HL-60/S4 (cell line): ENCODE results near the gene PRRC2B.

Experiments used
- in situ Hi-C: fragments of 300-500 bp; cut with MboI; formaldehyde crosslinking; loops from 2 replicates; pipeline ENCODE4 v1.14.3; 2022; ENCODE audit warnings: low sequenced_read_pairs

Gene PRRC2B

GRCh38 chr9:131483319-131484050 lies 89.6 kb downstream of the PRRC2B start:
- in situ Hi-C loops = no loop called here

GRCh38 chr9:131484051-131484445 lies 90.2 kb downstream of the PRRC2B start:
- in situ Hi-C loops = no loop called here

DNA sequence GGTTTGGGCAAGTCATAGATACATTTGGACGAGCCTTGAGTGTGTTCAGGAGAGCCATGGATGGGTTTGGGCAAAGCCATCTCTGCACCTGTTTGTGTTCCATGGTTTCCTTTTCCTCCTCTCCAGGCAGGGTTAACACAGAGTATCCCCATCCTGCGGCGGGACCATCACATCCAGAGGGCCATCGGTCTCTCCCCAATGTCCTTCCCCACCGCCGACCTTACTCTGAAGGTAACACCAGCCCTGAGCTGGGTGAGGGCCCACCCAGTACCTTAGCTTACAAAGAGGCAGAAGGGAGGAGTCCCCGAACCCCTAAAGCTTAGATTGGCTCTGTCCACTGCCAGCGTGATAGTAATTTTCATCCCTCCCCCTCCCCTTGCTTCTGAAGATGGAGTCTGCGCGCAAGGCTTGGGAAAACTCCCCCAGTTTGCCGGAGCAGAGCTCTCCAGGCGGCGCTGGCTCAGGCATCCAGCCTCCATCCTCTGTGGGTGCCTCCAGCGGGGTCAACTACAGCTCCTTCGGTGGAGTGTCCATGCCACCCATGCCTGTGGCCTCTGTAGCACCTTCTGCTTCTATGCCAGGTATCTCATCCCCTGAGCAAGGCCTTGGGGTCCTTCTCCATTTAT lies 90.8 kb downstream of the PRRC2B start:
- in situ Hi-C loops = no loop called here

- in situ Hi-C loops = no loop called here
Observed at GRCh38 chr9:131485206-131485605, 91.3 kb downstream of the PRRC2B start.

DNA sequence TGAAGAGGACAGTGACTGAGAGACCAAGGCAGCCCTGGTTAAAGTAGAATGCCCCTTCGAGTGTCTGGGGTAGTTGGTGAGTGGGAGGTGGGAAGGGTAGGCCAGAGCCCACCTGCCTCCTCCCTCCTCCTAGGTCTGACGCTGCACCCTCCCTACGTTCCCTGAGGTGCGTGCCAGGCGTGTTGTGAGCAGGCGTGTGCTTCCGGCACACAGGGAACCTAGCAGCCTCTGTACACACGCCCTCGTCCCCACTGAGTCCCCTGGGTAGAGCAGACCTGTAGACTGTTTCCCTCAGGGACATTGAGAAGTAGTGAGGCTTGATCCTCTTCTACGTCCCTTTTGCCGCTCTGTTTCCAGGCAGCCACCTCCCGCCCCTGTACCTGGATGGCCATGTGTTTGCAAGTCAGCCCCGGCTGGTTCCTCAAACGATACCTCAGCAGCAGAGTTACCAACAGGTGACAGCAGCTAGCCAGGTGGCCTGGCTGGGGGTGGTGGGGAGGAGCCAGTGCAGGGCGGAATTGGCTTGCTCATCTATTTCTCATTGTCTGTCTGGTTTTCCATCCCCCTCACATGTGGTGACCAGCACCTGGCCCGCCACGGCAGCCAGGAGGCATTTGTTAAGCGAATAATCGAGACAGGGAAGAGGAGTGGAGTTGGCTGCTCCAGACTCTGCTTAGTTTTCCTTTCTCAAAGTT lies 92.0 kb downstream of the PRRC2B start:
- in situ Hi-C loops = no loop called here

GRCh38 chr9:131487001-131487400 lies 93.1 kb downstream of the PRRC2B start:
- in situ Hi-C loops = no loop called here

DNA sequence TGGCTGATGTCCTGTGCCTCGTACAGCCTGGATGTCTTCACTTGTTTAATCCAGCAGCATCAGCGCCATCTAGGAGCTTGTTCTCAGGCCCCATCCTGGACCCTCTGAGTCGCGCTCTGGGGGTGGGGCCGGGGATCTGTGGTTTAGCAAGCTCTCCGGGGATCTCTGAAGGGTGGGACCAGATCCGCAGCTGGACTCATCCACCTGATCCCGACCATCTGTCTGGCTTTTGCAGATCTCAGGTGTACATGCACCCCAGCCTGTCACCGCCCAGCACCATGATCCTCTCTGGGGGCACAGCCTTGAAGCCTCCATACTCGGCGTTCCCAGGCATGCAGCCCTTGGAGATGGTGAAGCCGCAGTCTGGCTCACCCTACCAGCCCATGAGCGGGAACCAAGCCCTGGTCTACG lies 93.7 kb downstream of the PRRC2B start:
- in situ Hi-C loops = no loop called here

GRCh38 chr9:131490514-131490913 lies 96.6 kb downstream of the PRRC2B start:
- in situ Hi-C loops = no loop called here

- in situ Hi-C loops = no loop called here
Observed at GRCh38 chr9:131491001-131491710, 97.3 kb downstream of the PRRC2B start.

- in situ Hi-C loops = no loop called here
Observed at GRCh38 chr9:131492070-131492469, 98.2 kb downstream of the PRRC2B start.

DNA sequence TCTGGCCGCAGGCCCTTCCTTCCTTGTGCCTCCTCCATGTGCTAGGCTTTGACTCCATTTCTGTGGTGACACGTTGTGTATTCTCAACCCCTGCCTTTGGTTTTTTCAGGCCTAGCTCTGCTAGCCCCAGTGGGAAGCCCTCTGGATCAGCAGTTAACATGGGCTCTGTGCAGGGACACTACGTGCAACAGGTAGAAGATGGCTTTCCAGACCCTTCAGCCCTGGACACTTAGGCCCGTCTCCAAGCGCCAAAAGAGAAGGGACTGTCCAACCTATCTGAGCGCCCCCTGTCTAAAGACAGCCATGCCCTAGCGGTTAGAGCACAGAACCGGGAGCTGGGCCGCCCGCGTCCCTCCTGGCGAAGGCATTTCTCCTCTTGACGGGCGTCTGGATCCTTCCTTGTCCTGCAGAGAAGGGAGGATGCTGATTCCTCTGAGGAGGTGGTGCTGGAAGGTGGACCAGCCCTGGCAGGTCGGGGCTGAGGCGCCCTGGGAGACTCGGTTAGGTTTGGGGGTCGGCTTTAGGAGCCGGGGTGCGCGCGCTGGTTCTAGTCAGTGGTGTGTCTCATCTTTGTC lies 100.5 kb downstream of the PRRC2B start:
- in situ Hi-C loops = no loop called here

- in situ Hi-C loops = no loop called here
Observed at GRCh38 chr9:131495785-131496184, 101.9 kb downstream of the PRRC2B start.

DNA sequence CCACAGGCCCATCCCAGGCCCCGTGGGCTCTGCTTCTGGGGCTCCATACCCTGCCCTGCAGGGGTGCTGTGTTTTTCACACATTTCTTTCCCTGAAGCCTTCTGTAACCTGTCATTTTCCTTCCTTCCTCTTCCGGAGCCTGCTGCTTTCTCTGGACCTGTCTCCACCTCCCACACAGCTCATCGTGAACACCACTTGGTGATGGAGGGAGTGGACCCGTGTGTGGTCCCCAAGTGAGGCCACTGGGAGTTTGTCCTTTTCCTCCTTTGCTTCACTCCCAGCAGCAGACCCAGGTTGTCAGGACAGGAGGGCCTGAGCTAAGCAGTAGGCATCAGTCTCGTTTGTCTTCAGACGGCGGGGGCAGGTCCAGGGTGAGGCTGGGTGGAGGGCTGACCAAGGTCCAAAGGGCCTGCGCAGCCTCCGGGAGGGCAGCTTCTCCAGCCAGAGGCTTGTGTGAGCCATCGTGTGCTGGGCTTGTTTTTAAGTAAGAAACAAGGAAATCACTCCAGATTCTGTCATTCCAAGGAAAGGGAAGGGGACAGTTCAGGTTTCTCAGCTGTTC lies 103.0 kb downstream of the PRRC2B start:
- in situ Hi-C loops = no loop called here

DNA sequence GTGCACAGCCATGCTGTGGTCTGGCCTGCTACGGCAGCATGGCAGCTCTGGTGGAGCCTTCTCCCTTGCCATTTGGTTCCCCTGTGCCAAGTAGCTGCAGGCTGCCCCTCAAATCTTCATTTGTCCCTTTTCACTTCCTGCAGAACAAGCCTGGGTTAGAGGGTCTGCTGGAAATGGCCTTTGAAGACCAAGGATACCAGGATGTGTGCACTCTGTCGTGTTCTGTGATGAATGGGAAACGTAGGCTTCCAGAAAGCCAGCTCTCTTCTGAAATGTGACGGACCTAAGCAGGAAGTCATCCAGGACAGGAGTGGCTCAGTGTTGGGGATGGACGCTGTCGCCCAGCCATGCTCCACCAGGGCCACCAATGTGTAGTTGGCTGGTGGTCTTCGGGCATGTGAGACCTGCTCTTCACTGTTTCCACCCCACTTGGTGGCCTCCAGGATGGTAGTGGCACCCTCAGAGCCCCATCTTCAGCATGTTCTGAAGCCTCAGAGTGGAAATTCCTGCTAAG lies 105.4 kb downstream of the PRRC2B start:
- in situ Hi-C loops = no loop called here

DNA sequence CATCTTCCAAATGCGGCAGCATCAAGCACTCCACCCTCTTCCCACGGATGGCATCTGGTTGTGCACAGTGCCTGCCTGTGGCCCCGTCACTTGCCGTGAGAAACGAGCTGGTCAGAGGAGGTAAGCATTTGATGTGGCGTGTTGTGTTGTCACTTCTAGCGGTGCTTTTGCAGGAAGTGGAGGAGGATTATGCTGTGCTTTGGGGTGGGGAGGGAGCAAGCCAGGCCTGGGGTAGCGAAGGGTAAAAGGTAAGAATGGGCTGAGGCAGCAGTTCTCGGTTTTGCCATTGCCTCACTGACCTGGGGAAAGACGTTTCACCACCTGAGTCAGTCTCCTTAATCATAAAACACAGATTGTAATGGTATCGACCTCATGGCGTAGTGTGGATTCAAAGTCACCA lies 106.5 kb downstream of the PRRC2B start:
- in situ Hi-C loops = no loop called here

- in situ Hi-C loops = no loop called here
Observed at GRCh38 chr9:131500939-131501541, 107.2 kb downstream of the PRRC2B start.

GRCh38 chr9:131502781-131503625 lies 109.1 kb downstream of the PRRC2B start, which contains the start of gene POMT1:
Gene POMT1 (plus strand): TSS chr9:131502918. CDS start chr9:131504219, 1,301 bp downstream.
- in situ Hi-C loops = no loop called here

DNA sequence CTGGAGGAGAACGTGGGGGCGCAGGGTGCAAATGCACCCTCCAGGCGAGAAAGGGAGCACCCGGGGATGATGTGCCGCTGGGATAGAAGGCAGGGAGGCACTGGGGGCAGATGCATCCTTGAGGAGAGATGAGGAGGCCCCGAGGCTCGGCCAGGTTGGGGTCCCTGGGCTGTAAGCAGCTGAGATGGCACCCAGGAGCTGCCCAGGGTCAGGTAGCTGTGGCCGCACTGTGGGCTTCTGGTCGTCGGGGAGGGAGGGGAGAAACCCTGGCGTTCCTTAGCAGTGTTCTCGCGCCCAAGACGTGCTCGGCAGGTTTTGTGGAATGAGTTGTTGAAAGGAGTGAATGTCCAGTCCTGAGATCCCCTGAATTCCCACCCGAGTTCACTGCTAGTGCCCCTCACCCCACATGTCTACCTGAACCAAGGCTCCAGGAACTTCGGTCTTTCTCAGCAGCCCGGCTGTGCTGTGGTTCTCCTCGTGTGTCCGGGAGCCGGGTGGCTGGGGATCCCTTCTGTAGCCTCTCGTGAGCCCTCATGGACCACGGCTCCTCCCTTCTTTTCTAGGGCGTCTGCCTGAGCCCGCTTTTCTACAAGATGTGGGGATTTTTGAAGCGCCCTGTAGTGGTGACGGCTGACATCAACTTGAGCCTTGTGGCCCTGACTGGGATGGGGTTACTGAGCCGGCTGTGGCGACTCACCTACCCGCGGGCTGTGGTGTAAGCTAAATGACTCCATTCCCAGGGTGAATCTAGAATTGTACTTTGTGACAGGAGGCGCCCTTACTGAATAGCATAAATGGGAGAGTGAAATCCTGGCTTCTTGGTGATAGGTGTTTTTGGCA lies 110.0 kb downstream of the PRRC2B start:
- in situ Hi-C loops = no loop called here
